Stimulated activated CD8-positive, alpha-beta memory T cell treated with anti-CD3 and anti-CD28 coated beads, Interleukin-7, amount 100 ng/mL, for 48 hours (primary cell): ENCODE results near the gene CFAP43.

Experiments
- DNase-seq, 2 donors: peaks; one replicate each; pipeline ENCODE4 v3.0.0-alpha.2; 2020; ENCODE audit warnings: low read depth in 1 of 2; ENCODE audit errors: extremely low read depth in 1 of 2

CFAP43 gene

GRCh38 chr10:104231784-104232612 is at the start of gene CFAP43:
CFAP43 (minus strand) TSS chr10:104232364; CDS start chr10:104232246, 118 bp downstream.
- peak; percentile 95 to 97 for DNase-seq

GRCh38 chr10:104281694-104282093 is 49.5 kb upstream of the CFAP43 start:
- DNase-seq: no peak

GRCh38 chr10:104279550-104280259 is 47.5 kb upstream of the CFAP43 start:
- DNase-seq: no peak

- DNase-seq: no peak
These were observed 45.6 kb upstream of the CFAP43 start for GRCh38 chr10:104277785-104278184.

GRCh38 chr10:104276192-104276591 is 44.0 kb upstream of the CFAP43 start:
- no peak for DNase-seq

GRCh38 chr10:104274762-104275721 is 42.9 kb upstream of the CFAP43 start:
- peak in 1 of 2 donors; percentile 17 for DNase-seq

- DNase-seq: no peak
These were observed 41.9 kb upstream of the CFAP43 start for GRCh38 chr10:104273899-104274575.

- DNase-seq: no peak
These were observed 41.1 kb upstream of the CFAP43 start for GRCh38 chr10:104273286-104273685.

- DNase-seq: peak; percentile 95 to 99
These were observed 36.8 kb upstream of the CFAP43 start, which contains the start of gene GSTO2 for GRCh38 chr10:104268713-104269645. GSTO2 (plus strand) TSS chr10:104269184; CDS start chr10:104274916, 5,732 bp downstream.

GRCh38 chr10:104268405-104268712 is 36.2 kb upstream of the CFAP43 start:
- DNase-seq: no peak

GRCh38 chr10:104267721-104268404 is 35.7 kb upstream of the CFAP43 start:
- no peak for DNase-seq

GRCh38 chr10:104264783-104265182 is 32.6 kb upstream of the CFAP43 start:
- DNase-seq: no peak

- DNase-seq: no peak
These were observed 29.9 kb upstream of the CFAP43 start for GRCh38 chr10:104262055-104262454.

GRCh38 chr10:104260775-104261115 is 28.6 kb upstream of the CFAP43 start:
- DNase-seq: no peak

GRCh38 chr10:104259999-104260774 is 28.0 kb upstream of the CFAP43 start:
- DNase-seq: no peak

- DNase-seq: no peak
These were observed 27.3 kb upstream of the CFAP43 start for GRCh38 chr10:104259456-104259855.

- no peak for DNase-seq
These were observed 26.0 kb upstream of the CFAP43 start for GRCh38 chr10:104258209-104258608.

GRCh38 chr10:104257235-104257634 is 25.1 kb upstream of the CFAP43 start:
- no peak for DNase-seq
